ENCODE measurements around the gene OR10H1.
A peak's percentile ranks its signal among the peaks of the same experiment; 100 is the strongest.
"Not testable (repeated sequence)": the region's sequence is repeated elsewhere in the genome, so short reads cannot be mapped to it uniquely, and the experiment has no call there.

The OR10H1 gene

GRCh38 chr19:15836330-15837220 is 21.1 kb upstream of the OR10H1 start (continued):
- TF ChIP-seq ZBTB48 (tag by site-specific recombination; IDR thresholded peaks at IDR 0.05) = 0 out of 2 replicates have a peak, but pooled peaks have one; percentile 33
- peak; percentile 39; the same call in 1 of the 2 replicates for TF ChIP-seq ZNF398 (tag by site-specific recombination; IDR thresholded peaks at IDR 0.05)
- no peak for TF ChIP-seq ZNF426 (tag by site-specific recombination; IDR thresholded peaks at IDR 0.05)
- TF ChIP-seq MZF1 (tag by site-specific recombination; IDR thresholded peaks at IDR 0.05; ENCODE audit: borderline replicate concordance) = no peak
- no peak for TF ChIP-seq ZNF555 (tag by site-specific recombination; conservative IDR thresholded peaks at IDR 0.05)
- TF ChIP-seq PRDM6 (tag by site-specific recombination; IDR thresholded peaks at IDR 0.05) = no peak
- no peak for TF ChIP-seq ZNF404 (tag by site-specific recombination; IDR thresholded peaks at IDR 0.05)
- peak; percentile 28 for TF ChIP-seq ZBTB26 (tag by site-specific recombination; optimal IDR thresholded peaks at IDR 0.05)
- TF ChIP-seq ZNF2 (tag by site-specific recombination; IDR thresholded peaks at IDR 0.05) = 0 out of 2 replicates have a peak, but pooled peaks have one; percentile 25
- TF ChIP-seq FEZF1 (tag by site-specific recombination; IDR thresholded peaks at IDR 0.05) = no peak
- peak; percentile 75; the same call in 1 of the 2 replicates for TF ChIP-seq ZNF701 (tag by site-specific recombination; IDR thresholded peaks at IDR 0.05)
- peak; percentile 39 for TF ChIP-seq ZNF341 (tag by site-specific recombination; IDR thresholded peaks at IDR 0.05; ENCODE audit: low read depth)
- TF ChIP-seq ZNF624 (tag by site-specific recombination; IDR thresholded peaks at IDR 0.05) = no peak
- peak; percentile 75 for TF ChIP-seq KLF16 (tag by site-specific recombination; IDR thresholded peaks at IDR 0.05)
- peak; percentile 75 for TF ChIP-seq PATZ1 (tag by site-specific recombination; IDR thresholded peaks at IDR 0.05)
- TF ChIP-seq ZNF623 (tag by site-specific recombination; IDR thresholded peaks at IDR 0.05) = no peak
- no peak for TF ChIP-seq GLI4 (tag by site-specific recombination; IDR thresholded peaks at IDR 0.05)
- no peak for TF ChIP-seq ZNF433 (tag by site-specific recombination; IDR thresholded peaks at IDR 0.05; ENCODE audit: low read depth)
- peak; percentile 42; the same call in 1 of the 2 replicates for TF ChIP-seq ZBTB17 (tag by site-specific recombination; IDR thresholded peaks at IDR 0.05)
- TF ChIP-seq ZNF335 (tag by site-specific recombination; conservative IDR thresholded peaks at IDR 0.05) = peak; percentile 83
- TF ChIP-seq ZNF704 (tag by site-specific recombination; IDR thresholded peaks at IDR 0.05) = no peak
- no peak for TF ChIP-seq ZNF792 (tag by site-specific recombination; IDR thresholded peaks at IDR 0.05)
- peak; percentile 36; the same call in 1 of the 2 replicates for TF ChIP-seq ZNF561 (tag by site-specific recombination; IDR thresholded peaks at IDR 0.05; ENCODE audit: borderline replicate concordance)
- no peak for TF ChIP-seq ZNF292 (tag by site-specific recombination; IDR thresholded peaks at IDR 0.05; ENCODE audit: borderline replicate concordance, low read depth)
- TF ChIP-seq ZBTB20 (tag by site-specific recombination; IDR thresholded peaks at IDR 0.05) = peak; percentile 84

GRCh38 chr19:15835565-15836329 is 20.3 kb upstream of the OR10H1 start:
- CTCF ChIA-PET; H3K4me1 ChIP-seq (ENCODE audit: control insufficient read depth, insufficient read depth, low read length); H3K36me3 ChIP-seq (ENCODE audit: control insufficient read depth in 2 of 2, insufficient read depth in 1 of 2, low read length in 2 of 2); H3K9me3 ChIP-seq (ENCODE audit: control insufficient read depth, insufficient read depth, low read depth, low read length): not testable (repeated sequence)
- H3K27ac ChIP-seq (ENCODE audit: extremely low read depth, low read depth, low read length) = peak overlapping the region; percentile 87
- H3K4me3 ChIP-seq (ENCODE audit: low read depth, low read length) = peak overlapping the region; percentile 73
- POLR2A ChIA-PET = interaction anchor here (0.5 kb wide), 1 partner anchor 240 kb away, joined by 4 read pairs; the partner anchor contains the start of gene TPM4
